Stimulated activated CD8-positive, alpha-beta memory T cell treated with anti-CD3 and anti-CD28 coated beads, Interleukin-7, amount 100 ng/mL, for 1 hour (primary cell): ENCODE results near the gene FAM89A.
"Not testable (repeated sequence)": the region's sequence is repeated elsewhere in the genome, so short reads cannot be mapped to it uniquely, and the experiment has no call there.

Experiments used
- DNase-seq, 2 donors: peaks; one replicate each; pipeline ENCODE4 v3.0.0-alpha.2; 2020; ENCODE audit warnings: low read depth in 2 of 2

Gene FAM89A

GRCh38 chr1:230994860-230995259 lies 45.2 kb downstream of the FAM89A start:
- DNase-seq, result no peak

GRCh38 chr1:230992100-230992774 lies 47.8 kb downstream of the FAM89A start:
- DNase-seq, result no peak

DNA sequence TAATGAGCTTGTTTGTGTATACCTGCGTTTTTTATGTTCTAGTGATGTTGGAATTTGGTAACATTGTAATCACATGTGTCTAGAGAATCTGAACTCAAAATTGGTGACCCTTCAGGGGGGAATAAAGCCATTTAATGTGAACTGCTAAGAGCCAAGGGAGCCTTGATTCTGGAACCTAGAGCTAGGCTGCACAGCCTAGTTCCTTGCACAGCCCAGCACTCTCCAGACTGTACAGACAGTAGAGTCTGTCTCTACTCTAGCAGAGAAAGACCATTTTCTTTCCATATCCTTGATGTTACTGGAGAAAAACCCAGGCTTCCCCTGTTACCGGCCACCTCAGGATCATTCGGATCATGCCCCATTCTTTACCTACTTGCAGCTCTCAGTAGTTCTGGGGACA lies 52.6 kb downstream of the FAM89A start:
- DNase-seq, result no peak

DNA sequence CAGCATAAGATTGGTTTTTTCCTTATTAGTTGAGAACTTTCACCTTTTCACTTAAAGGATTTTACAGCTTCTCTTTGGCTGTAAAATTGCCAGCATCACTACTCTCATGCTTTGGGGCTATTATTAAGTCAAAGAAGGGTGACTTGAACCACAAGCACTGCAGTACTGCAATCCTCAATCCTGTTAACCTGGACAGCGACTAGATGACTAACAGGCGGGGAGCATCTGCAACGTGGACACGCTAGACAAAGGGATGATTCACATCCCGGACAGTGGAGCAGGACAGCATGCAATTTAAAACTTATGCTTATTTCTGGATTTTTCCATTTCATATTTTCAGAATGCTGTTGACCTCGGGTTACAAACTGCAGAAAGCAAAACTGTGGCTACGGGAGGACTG lies 53.1 kb downstream of the FAM89A start:
- DNase-seq, result no peak

DNA sequence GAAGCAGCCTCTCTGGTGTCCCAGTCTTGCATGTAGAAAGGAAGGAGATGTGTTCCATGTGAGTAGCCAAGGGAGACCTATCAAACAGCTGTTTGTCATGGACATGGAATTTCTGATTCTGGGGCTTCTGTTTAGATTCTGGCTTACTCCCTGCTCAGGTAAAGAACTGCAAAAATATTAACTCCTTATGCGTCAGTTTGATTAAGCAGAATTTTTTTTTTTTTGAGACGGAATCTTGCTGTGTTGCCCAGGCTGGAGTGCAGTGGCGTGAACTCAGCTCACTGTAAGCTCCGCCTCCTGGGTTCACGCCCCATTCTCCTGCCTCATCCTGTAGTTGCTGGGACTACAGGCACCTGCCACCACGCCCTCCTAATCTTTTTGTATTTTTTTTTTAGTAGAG lies 54.3 kb downstream of the FAM89A start:
- DNase-seq, result no peak

DNA sequence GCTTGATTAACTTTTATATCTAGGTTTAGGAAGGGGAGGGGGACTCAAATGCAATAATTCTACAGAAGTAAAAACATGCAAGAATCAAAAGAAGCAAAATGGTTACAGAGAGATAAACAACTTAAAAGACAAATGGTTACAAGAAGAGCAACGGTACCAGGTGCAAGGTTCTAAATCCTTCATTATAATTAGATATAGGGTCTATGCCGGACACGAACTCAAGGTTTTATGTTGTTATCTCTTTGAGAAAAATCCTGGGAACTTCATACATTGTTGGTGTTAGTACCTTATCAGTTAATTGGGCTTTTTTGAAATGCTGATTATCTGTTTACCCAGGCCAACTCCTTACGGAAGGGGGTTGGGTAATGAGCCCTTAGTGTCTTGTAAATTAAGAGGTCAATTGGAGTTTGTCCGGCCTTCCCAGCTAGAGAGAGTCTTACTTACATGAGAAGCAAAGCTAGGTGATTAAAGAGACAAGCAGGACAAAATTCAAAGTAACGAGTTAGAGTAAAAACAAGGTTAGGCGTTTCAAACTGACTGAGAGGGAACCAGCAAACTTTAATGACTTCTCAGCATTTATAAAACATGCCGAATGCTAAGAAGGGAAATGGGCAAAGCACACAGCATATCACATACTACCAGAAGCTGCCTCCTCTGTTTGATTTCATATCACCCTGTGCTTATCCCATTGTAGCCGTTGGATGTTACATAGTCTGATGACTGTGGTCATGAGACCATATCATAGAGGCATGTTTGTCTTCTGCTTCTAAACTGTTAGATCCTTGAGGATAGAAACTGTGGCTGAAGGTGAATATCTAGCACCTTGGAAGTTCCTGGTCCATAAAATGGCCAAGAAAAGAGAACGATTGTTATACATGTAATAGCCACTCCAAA lies 55.2 kb downstream of the FAM89A start:
- DNase-seq, result not testable (repeated sequence)

DNA sequence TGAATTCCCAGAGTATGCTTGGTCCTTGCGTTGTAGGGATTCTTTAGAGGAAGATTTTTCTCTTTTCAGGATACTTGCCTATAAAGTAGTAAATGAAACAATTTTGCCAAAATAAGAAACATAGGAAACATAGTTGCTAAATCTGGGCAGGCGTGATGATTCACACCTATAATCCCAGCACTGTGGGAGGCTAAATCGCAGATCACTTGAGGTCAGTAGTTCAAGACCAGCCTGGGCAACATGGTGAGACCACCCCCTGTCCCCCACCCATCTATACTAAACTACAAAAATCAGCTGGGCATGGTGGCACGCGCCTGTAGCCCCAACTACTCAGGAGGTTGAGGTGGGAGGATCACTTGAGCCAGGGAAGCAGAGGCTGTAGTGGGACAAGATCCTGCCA lies 56.2 kb downstream of the FAM89A start:
- no peak for DNase-seq

GRCh38 chr1:230982696-230983095 lies 57.4 kb downstream of the FAM89A start:
- no peak for DNase-seq

DNA sequence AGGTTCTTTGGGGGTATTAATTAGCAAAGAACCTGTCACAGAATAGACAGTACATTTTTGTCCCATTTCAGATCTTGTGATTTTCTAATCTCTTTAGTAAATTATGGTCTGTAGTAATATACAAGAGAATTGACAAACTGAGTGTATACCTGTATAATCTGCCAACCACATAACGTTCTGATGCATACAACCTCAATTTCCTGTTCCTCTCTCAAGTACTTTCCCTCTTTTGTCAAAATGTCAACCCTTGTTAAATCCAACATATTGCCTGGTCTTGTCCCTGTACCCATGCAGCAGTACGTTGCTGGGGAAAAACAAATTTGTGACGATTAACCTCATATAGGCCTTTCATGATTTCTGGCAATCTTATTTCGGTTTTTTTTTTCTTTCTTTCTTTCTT lies 60.1 kb downstream of the FAM89A start:
- no peak for DNase-seq

- DNase-seq, result no peak
Observed at GRCh38 chr1:230979389-230979716, 60.7 kb downstream of the FAM89A start.

DNA sequence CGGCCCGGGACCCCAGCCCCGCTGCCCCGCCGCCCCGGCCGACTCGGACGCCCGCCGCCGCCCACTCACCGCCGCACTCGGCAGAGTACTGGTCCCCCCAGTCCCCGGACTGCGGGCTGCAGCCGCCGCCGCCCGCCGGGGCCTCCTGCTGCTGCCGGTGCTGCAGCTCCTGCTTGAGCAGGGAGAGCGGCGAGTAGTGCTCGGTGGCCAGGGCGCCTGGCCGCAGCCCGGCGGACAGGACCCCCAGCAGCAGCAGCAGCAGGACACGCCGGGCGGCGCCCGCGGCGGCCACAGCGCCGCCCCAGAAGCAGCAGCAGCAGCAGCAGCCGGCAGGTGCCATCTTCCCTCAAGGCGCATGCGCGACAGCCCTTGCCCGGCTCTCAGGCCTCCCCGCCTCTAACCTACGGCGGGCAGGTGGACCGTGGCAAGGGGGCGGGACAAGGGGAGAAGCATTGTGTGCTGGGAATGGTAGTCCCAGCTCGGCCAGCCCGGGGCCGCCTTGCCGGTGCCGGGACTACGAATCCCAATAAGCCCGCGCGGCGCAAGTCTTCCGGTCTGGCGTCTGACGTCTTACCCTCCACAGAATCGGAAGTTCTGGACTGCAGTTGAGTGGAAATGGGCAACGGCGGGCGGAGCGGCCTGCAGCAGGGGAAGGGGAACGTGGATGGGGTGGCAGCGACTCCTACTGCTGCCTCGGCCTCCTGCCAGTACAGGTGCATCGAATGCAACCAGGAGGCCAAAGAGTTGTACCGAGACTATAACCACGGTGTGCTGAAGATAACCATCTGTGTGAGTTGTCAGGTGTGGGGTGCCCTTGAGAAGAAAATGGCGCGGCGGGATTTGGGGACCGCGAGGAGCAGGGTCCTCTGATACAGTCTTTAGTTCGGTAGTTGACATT lies 61.3 kb downstream of the FAM89A start, which contains the start of the genes ARV1 and TTC13:
Gene ARV1 (plus strand): TSS at position 604 of the 898 bp plus-strand sequence. CDS start 12 bp downstream, at position 616.
Gene TTC13 (minus strand): TSS at position 371 of the 898 bp plus-strand sequence. CDS start 31 bp downstream, at position 340.
- DNase-seq, result peak; percentile 89 to 91

- peak in 1 of 2 donors; percentile 2 for DNase-seq
Observed at GRCh38 chr1:230977761-230978490, 62.1 kb downstream of the FAM89A start.

GRCh38 chr1:230976825-230977747 lies 63.0 kb downstream of the FAM89A start:
- DNase-seq, result peak in 1 of 2 donors; percentile 2

DNA sequence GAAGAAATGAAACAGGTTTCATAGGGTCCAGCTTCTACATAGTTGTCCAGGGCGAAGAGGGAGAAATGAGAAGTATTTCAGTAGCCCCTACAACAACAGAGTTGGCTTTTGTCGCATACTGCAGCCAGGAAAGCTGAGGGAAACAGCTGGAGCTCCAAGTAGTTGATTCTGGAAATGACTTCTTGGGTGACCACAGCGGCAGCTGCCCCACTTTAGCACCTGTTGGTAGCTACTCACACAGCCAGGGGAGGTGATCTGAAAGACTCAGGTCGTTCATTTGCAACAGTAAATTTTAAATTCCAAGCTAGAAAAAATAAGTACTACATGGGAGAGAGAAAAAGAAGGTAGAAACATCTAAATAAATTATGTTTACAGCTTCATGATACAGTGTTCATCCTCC lies 63.7 kb downstream of the FAM89A start:
- DNase-seq, result no peak

DNA sequence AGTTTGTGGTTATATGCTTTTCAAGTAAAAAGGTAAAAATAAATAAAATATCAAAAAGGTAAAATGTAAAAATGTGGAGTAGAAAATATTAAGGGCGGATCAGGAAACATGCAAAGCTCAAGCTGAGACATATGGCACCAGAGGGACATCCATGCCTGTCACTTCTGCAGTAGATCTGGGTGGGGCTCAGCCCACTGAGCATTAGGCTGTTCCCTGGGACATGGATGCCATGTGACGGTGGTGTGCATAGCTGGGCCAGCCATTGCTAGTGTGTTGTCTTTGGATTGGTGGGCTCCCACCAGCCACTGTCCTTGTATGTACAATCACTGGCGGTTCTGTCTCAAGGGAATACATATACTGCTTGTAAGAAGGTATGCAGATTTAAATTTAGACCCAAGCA lies 64.4 kb downstream of the FAM89A start:
- no peak for DNase-seq

- peak in 1 of 2 donors; percentile 23 for DNase-seq
Observed at GRCh38 chr1:230972855-230973271, 67.2 kb downstream of the FAM89A start.

DNA sequence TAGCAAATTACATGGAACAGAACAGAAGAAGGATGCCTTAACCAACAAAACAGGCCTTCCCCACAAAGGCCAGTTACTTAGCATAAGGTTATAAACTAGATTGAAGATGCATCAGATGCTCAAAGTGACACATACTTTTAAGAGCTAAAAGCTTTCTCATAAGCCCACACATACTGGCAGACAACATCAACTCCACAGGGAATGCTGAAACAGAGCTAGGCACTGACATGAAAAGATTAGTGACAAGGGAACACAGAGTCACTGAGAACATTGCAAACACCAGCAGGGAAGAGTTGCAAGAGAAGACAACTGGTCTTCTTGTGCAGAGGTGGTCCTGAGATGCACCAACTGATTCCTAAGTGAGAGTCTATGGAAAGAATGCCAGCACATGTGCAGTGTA lies 68.3 kb downstream of the FAM89A start:
- no peak for DNase-seq

DNA sequence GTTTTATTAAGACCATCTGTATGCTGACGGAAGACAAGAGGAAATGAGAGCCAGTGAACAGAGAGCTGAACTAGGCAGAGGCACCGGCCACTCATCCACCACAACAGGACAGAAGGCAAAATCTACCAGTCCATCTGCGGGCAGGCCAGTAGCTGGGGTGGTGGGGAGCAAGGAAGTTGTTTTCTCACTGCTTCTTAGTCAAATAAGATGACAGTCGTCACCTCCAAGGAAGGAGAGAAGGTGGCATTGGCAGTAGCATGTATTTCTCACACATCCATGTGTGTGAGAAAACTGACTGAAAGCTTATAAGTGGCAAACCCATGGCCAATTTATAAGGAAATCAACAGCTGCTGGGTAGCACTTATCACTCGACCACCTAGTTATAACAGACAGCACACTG lies 69.6 kb downstream of the FAM89A start:
- no peak for DNase-seq
